B cell (primary cell): ENCODE data around the gene LIMD2. TPM values are rescaled to one million over a fixed set of nuclear protein-coding genes. Genes with fewer than 3 reads are reported as not detected.

ENCODE experiments used
- ATAC-seq: fragments of 200-7000 bp; cut with Tn5 transposase; one replicate; pipeline ENCODE4 v1.10.0; 2021; ENCODE audit warnings: low read depth, mild to moderate bottlenecking, moderate number of reproducible peaks, moderate library complexity
- CTCF ChIA-PET: fragments of 350-600 bp; sonication (Branson Sonifier 250); formaldehyde crosslinking; loops from one replicate; lab custom pipeline; 2021; ENCODE audit warnings: antibody characterized with exemption, inconsistent platforms; lab: Charles Lee
- POLR2A ChIA-PET: fragments of 350-600 bp; sonication (Branson Sonifier 250); formaldehyde crosslinking; loops from one replicate; lab custom pipeline; 2021; ENCODE audit warnings: antibody characterized with exemption; lab: Charles Lee
- DNase-seq: peaks from one replicate; pipeline ENCODE4 v3.0.0; 2013
- H2AFZ ChIP-seq: 2 replicates; pipeline ENCODE4 v1.6.1; 2012; ENCODE audit warnings: mild to moderate bottlenecking, low read depth, low read length; ENCODE audit not compliant: insufficient read depth, poor library complexity, severe bottlenecking
- H3K27ac ChIP-seq, 2 donors: 1 replicate in 1 of 2; 2 replicates in 1 of 2; pipeline ENCODE4 v1.5.1; 2012 to 2013; ENCODE audit warnings: low read length in 2 of 2, mild to moderate bottlenecking in 2 of 2, moderate library complexity in 1 of 2
- H3K27me3 ChIP-seq, 4 experiments: fragments of 200-600 bp in 1 of 4; sonication (generic) in 1 of 4; replicated peaks in 1 of 4; 1 replicate in 2 of 4; 2 replicates in 2 of 4; pipeline versions ENCODE4 v1.6.1 to v1.7.0; 2013 to 2016; ENCODE audit warnings: low read length in 3 of 4, mild to moderate bottlenecking in 2 of 4, mixed read lengths in 1 of 4, moderate library complexity in 1 of 4; ENCODE audit not compliant: insufficient read depth in 4 of 4, control insufficient read depth in 3 of 4; ENCODE audit errors: control extremely low read depth in 1 of 4
- H3K36me3 ChIP-seq, 2 experiments: replicated peaks in 1 of 2; 1 replicate in 1 of 2; 2 replicates in 1 of 2; pipeline versions ENCODE4 v1.6.1 to v1.7.1; 2013; ENCODE audit warnings: low read length in 1 of 2; ENCODE audit not compliant: insufficient read depth in 2 of 2, control insufficient read depth in 1 of 2; ENCODE audit errors: control extremely low read depth in 1 of 2, extremely low read depth in 1 of 2
- H3K4me1 ChIP-seq, 2 donors: fragments of 200-600 bp in 1 of 2; sonication (generic) in 1 of 2; 1 replicate in 1 of 2; 2 replicates in 1 of 2; pipeline versions ENCODE4 v1.5.1 to v1.6.1; 2013 to 2017; ENCODE audit warnings: low read length in 2 of 2; ENCODE audit not compliant: control insufficient read depth in 2 of 2, insufficient read depth in 2 of 2
- H3K4me2 ChIP-seq: replicated peaks from 2 replicates; pipeline ENCODE3; 2012; ENCODE audit warnings: mild to moderate bottlenecking, low read depth, low read length; ENCODE audit not compliant: poor library complexity, severe bottlenecking
- H3K4me3 ChIP-seq, 5 experiments: fragments of 200-600 bp in 1 of 5; sonication (generic) in 1 of 5; 1 replicate in 3 of 5; 2 replicates in 2 of 5; pipeline versions ENCODE4 v1.5.1 to v1.7.0; 2011 to 2016; ENCODE audit warnings: low read length in 4 of 5, mild to moderate bottlenecking in 4 of 5, low read depth in 2 of 5, control low read depth in 1 of 5, moderate library complexity in 1 of 5; ENCODE audit not compliant: insufficient read depth in 1 of 5; ENCODE audit errors: control extremely low read depth in 1 of 5, extremely low read depth in 1 of 5
- H3K79me2 ChIP-seq: fragments of 200-600 bp; sonication (generic); one replicate; pipeline ENCODE4 v1.6.0; 2016; ENCODE audit warnings: low read length; ENCODE audit not compliant: control insufficient read depth, insufficient read depth
- H3K9ac ChIP-seq: fragments of 200-600 bp; sonication (generic); 2 replicates; pipeline ENCODE4 v1.6.1; 2017; ENCODE audit warnings: mild to moderate bottlenecking, low read length, moderate library complexity
- H3K9me3 ChIP-seq, 3 donors: one replicate each; pipeline versions ENCODE4 v1.6.1 to v1.7.1; 2013; ENCODE audit warnings: low read length in 2 of 3; ENCODE audit not compliant: control insufficient read depth in 2 of 3, insufficient read depth in 1 of 3; ENCODE audit errors: control extremely low read depth in 1 of 3
- H4K20me1 ChIP-seq: 2 replicates; pipeline ENCODE4 v1.6.0; 2012; ENCODE audit warnings: mild to moderate bottlenecking, low read length; ENCODE audit not compliant: insufficient read depth, control insufficient read depth, poor library complexity, severe bottlenecking
- H3K27ac Mint-ChIP-seq: one replicate; pipeline ENCODE4 v1.8.0; 2021; ENCODE audit warnings: mixed read lengths
- H3K27me3 Mint-ChIP-seq: one replicate; pipeline ENCODE4 v1.8.0; 2021; ENCODE audit warnings: mixed read lengths
- H3K4me1 Mint-ChIP-seq: one replicate; pipeline ENCODE4 v1.8.0; 2021; ENCODE audit warnings: mixed read lengths
- H3K4me3 Mint-ChIP-seq: one replicate; pipeline ENCODE4 v1.8.0; 2021; ENCODE audit warnings: mixed read lengths
- H3K9me3 Mint-ChIP-seq: one replicate; pipeline ENCODE4 v1.8.0; 2022; ENCODE audit warnings: mixed read lengths; ENCODE audit not compliant: insufficient read depth
- EZH2 ChIP-seq: IDR thresholded peaks from 2 replicates; pipeline ENCODE4 v1.6.1; 2012; ENCODE audit warnings: borderline replicate concordance, low read depth, mild to moderate bottlenecking, moderate library complexity, low read length; ENCODE audit not compliant: insufficient read depth, poor library complexity, severe bottlenecking
- WGBS: methylation state at CpG from one replicate; pipeline ENCODE4 v1.1.5; 2013; ENCODE audit warnings: missing lambda C conversion rate; ENCODE audit not compliant: insufficient coverage; 5-methylcytosine and 5-hydroxymethylcytosine counted together
- intact Hi-C: fragments of 100-400 bp; cut with micrococcal nuclease; formaldehyde crosslinking; loops from one replicate; pipeline ENCODE4 v1.10.0; 2022
- polyA plus RNA-seq: library from polyadenylated mRNA; depleted of rRNA; stranded (reverse); fragments of >200 nt; gene quantifications from 2 replicates; pipeline ENCODE4 v1.2.3, GENCODE V29; 2012
- total RNA-seq, 2 donors: library from RNA; stranded (reverse); fragments of 120-200 nt in 1 of 2; gene quantifications; 1 replicate in 1 of 2; 2 replicates in 1 of 2; pipeline versions ENCODE4 v1.2.3 to v1.2.4, GENCODE V29; 2013 to 2022
- TF ChIP-seq, protein P1 (sequence below): fragments of 200-600 bp; IDR thresholded peaks from one replicate; pipeline ENCODE4 v1.8.0; 2022; ENCODE audit warnings: antibody characterized with exemption, mild to moderate bottlenecking

LIMD2 gene
- total and polyA plus RNA-seq, 2 donors (not counting 1 experiment from before 2014, with no cell fraction given) = 587 to 1,396 TPM

DNA sequence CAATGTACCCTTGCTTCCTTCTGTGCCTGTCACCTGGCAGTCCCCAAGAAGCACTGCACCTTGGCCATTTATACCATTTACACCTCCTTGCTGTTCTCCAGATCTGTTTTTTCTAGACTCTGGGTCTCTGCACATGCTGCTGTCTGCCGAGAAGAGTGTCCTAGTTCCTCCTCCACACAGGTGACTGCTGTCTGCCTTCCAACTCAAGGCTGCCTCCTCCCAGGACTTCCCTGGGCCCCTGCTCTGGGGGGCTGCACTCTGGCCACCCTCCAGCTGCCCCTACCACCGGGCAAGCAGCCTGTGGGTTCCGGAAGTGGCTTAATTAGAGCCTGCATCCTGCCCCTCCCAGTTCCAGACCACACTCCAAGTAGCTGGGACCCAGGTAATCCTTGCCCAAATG is 5.7 kb upstream of the LIMD2 start:
- H3K27ac ChIP-seq = peak overlapping the region; percentile 38 to 75

DNA sequence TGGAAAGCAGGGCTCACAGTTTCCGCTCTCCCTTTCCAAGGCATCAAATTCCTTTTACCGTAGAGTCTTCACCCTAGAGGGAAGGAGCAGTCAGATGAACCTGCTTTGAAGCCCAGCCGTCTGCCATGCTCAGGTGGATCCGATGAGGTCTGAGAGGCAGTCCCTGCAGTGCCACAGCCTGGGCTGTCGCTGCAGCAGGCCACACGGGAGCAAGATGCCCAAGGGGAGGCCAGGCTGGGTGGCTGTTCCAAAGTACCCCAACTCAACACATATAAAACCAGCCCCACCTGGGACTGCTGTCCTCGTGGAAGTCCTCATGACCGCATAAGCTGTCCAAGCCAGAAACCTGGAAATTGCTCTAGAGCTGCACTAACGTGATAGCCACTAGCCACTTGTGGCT is 4.9 kb upstream of the LIMD2 start:
- H3K4me1 Mint-ChIP-seq = peaks cover 70% of the 10 kb centered on the region
- H3K27ac Mint-ChIP-seq = peak overlapping the region; percentile 92
- ATAC-seq (no peak), DNase-seq (no peak)
- no peak overlapping the region for H3K4me3 ChIP-seq
- H4K20me1 ChIP-seq = peaks cover 16% of the 10 kb centered on the region
- no peak overlapping the region for H3K9ac ChIP-seq
- intact Hi-C loops = loop anchor here (5.0 kb wide), 1 partner anchor 802 kb away; the partner anchor contains the start of genes CEP95 and DDX5
- H3K27me3 Mint-ChIP-seq = no peaks in the 10 kb centered on the region
- H2AFZ ChIP-seq = no peak overlapping the region
- H3K27ac ChIP-seq = peak overlapping the region in 1 of 2 donors; percentile 75
- H3K27me3 ChIP-seq = no peaks in the 10 kb centered on the region
- no peak for TF ChIP-seq EZH2
- TF ChIP-seq, protein P1, sequence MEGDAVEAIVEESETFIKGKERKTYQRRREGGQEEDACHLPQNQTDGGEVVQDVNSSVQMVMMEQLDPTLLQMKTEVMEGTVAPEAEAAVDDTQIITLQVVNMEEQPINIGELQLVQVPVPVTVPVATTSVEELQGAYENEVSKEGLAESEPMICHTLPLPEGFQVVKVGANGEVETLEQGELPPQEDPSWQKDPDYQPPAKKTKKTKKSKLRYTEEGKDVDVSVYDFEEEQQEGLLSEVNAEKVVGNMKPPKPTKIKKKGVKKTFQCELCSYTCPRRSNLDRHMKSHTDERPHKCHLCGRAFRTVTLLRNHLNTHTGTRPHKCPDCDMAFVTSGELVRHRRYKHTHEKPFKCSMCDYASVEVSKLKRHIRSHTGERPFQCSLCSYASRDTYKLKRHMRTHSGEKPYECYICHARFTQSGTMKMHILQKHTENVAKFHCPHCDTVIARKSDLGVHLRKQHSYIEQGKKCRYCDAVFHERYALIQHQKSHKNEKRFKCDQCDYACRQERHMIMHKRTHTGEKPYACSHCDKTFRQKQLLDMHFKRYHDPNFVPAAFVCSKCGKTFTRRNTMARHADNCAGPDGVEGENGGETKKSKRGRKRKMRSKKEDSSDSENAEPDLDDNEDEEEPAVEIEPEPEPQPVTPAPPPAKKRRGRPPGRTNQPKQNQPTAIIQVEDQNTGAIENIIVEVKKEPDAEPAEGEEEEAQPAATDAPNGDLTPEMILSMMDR = no peak
- H3K79me2 ChIP-seq = peaks cover 47% of the 10 kb centered on the region
- H3K4me2 ChIP-seq = no peak overlapping the region
- CTCF ChIA-PET = interaction anchor here (1.5 kb wide), 1 partner anchor 10 kb away, joined by 5 read pairs; no protein-coding TSS in a partner anchor
- H3K9me3 ChIP-seq = peaks cover 0 to 6% (median 0%) of the 10 kb centered on the region in 3 donors
- H3K36me3 ChIP-seq = peaks cover 0 to 29% of the 10 kb centered on the region in 2 experiments
- POLR2A ChIA-PET = interaction anchor here (0.7 kb wide), 1 partner anchor 38 kb away, joined by 3 read pairs; no protein-coding TSS in a partner anchor
- H3K4me3 Mint-ChIP-seq = no peak overlapping the region
- 96% methylated on average over 9 of the region's 9 CpGs for WGBS
- peaks cover 55 to 62% of the 10 kb centered on the region in 2 donors for H3K4me1 ChIP-seq
- H3K9me3 Mint-ChIP-seq = no peaks in the 10 kb centered on the region

More for the DNA sequence above, 5.7 kb upstream of the LIMD2 start:
- DNase-seq (no peak), ATAC-seq (no peak)
- no peak overlapping the region for H3K4me3 ChIP-seq
- peaks cover 59 to 67% of the 10 kb centered on the region in 2 donors for H3K4me1 ChIP-seq
- no peak overlapping the region for H3K9ac ChIP-seq
- H3K9me3 ChIP-seq = peaks cover 0 to 6% (median 0%) of the 10 kb centered on the region in 3 donors
- Mint-ChIP-seq H3K4me1 (peaks cover 76% of the 10 kb centered on the region), H3K9me3 (no peaks in the 10 kb centered on the region), H3K4me3 (peak overlapping the region; percentile 30), H3K27me3 (no peaks in the 10 kb centered on the region), H3K27ac (peak overlapping the region; percentile 92)
- intact Hi-C loops = no loop called here
- H3K79me2 ChIP-seq = peaks cover 54% of the 10 kb centered on the region
- H3K36me3 ChIP-seq = peaks cover 0 to 33% of the 10 kb centered on the region in 2 experiments
- no peaks in the 10 kb centered on the region for H3K27me3 ChIP-seq
- ChIA-PET POLR2A (interaction anchor here (0.8 to 1.1 kb wide), 3 partner anchors 8 to 37 kb away, joined by 3 to 5 read pairs (median 4); no protein-coding TSS in a partner anchor), CTCF (interaction anchor here (1.3 to 1.5 kb wide), 2 partner anchors 8 to 10 kb away, joined by 5 read pairs; no protein-coding TSS in a partner anchor)
- H4K20me1 ChIP-seq = peaks cover 16% of the 10 kb centered on the region
- H2AFZ ChIP-seq = no peak overlapping the region
- WGBS = 8% methylated on average over 3 of the region's 3 CpGs
- TF ChIP-seq, protein P1 = no peak
- no peak for TF ChIP-seq EZH2
- peak overlapping the region; percentile 39 for H3K4me2 ChIP-seq
